K562 (cell line): ENCODE data around the gene DEDD2. TPM values are rescaled to one million over a fixed set of nuclear protein-coding genes. Genes with fewer than 3 reads are reported as not detected.

Experiments used
- CREB1 ChIP-seq, 2 experiments: sonication (generic) in 1 of 2; formaldehyde crosslinking in 1 of 2; IDR thresholded peaks; 2 replicates each; pipeline versions ENCODE4 v1.6.1 to v1.8.0; 2012 to 2022; ENCODE audit warnings: inconsistent platforms in 1 of 2, mild to moderate bottlenecking in 1 of 2, missing genetic modification reagents in 1 of 2, moderate library complexity in 1 of 2
- CSDE1 ChIP-seq, 2 experiments: fragments of 450-650 bp; IDR thresholded peaks; 2 replicates each; pipeline ENCODE4 v1.6.1; 2016; ENCODE audit warnings: mild to moderate bottlenecking in 1 of 2
- DDX20 ChIP-seq: fragments of 450-650 bp; IDR thresholded peaks from 2 replicates; pipeline ENCODE4 v1.6.1; 2016; ENCODE audit warnings: missing genetic modification characterization, low read depth, mild to moderate bottlenecking, missing compliant biosample characterization, moderate library complexity
- HCFC1 ChIP-seq: IDR thresholded peaks from 2 replicates; pipeline ENCODE4 v1.6.1; 2012; ENCODE audit warnings: low read depth, low read length, improper control_type of control experiment
- HNRNPLL ChIP-seq: fragments of 200-400 bp; formaldehyde crosslinking; IDR thresholded peaks from 2 replicates; pipeline ENCODE4 v1.6.1; 2017; ENCODE audit warnings: low read length, low read depth, mild to moderate bottlenecking; ENCODE audit not compliant: poor library complexity, severe bottlenecking
- NFATC3 ChIP-seq: fragments of 450-650 bp; IDR thresholded peaks from 2 replicates; pipeline ENCODE4 v1.6.1; 2017; ENCODE audit warnings: mild to moderate bottlenecking
- NR4A1 ChIP-seq, 2 experiments: fragments of 250-450 bp in 1 of 2; fragments of 450-650 bp in 1 of 2; sonication (Bioruptor Pico) in 1 of 2; IDR thresholded peaks; 2 replicates each; pipeline versions ENCODE4 v1.4.0 to v1.6.1; 2016 to 2020; ENCODE audit warnings: mild to moderate bottlenecking in 2 of 2, missing compliant biosample characterization in 1 of 2, missing genetic modification characterization in 1 of 2, moderate library complexity in 1 of 2
- RFX5 ChIP-seq: IDR thresholded peaks from 2 replicates; pipeline ENCODE4 v1.6.1; 2011; ENCODE audit warnings: low read depth, mild to moderate bottlenecking, improper control_type of control experiment, low read length
- TOE1 ChIP-seq, 2 experiments: fragments of 450-650 bp in 1 of 2; sonication (generic) in 1 of 2; formaldehyde crosslinking in 1 of 2; IDR thresholded peaks; 2 replicates each; pipeline versions ENCODE4 v1.7.1 to v1.8.0; 2016 to 2022; ENCODE audit warnings: borderline replicate concordance in 2 of 2, mild to moderate bottlenecking in 2 of 2, antibody characterized with exemption in 1 of 2, inconsistent platforms in 1 of 2, low read depth in 1 of 2, missing genetic modification reagents in 1 of 2, moderate library complexity in 1 of 2
- ZKSCAN8 ChIP-seq: fragments of 200-800 bp; sonication (Bioruptor generic); IDR thresholded peaks from 2 replicates; pipeline ENCODE4 v1.6.1; 2016; ENCODE audit warnings: missing genetic modification characterization, missing compliant biosample characterization
- ZNF165 ChIP-seq: fragments of 250-450 bp; sonication (Bioruptor Pico); IDR thresholded peaks from 2 replicates; pipeline ENCODE4 v1.4.0; 2020; ENCODE audit warnings: borderline replicate concordance
- ZNF384 ChIP-seq: IDR thresholded peaks from 2 replicates; pipeline ENCODE4 v1.6.1; 2012; ENCODE audit warnings: low read depth, low read length, improper control_type of control experiment
- ZNF507 ChIP-seq: conservative IDR thresholded peaks from 2 replicates; pipeline ENCODE4 v1.6.1; 2017; ENCODE audit warnings: missing genetic modification characterization, missing compliant biosample characterization
- ZNF609 ChIP-seq: sonication (generic); formaldehyde crosslinking; IDR thresholded peaks from 2 replicates; pipeline ENCODE4 v1.8.1; 2023; ENCODE audit warnings: missing genetic modification reagents, mild to moderate bottlenecking, borderline replicate concordance
- ZNF699 ChIP-seq: fragments of 250-450 bp; sonication (Bioruptor Pico); IDR thresholded peaks from 2 replicates; pipeline ENCODE4 v1.8.0; 2021; ENCODE audit warnings: mild to moderate bottlenecking, moderate library complexity; ENCODE audit not compliant: insufficient replicate concordance
- ZNF717 ChIP-seq: fragments of 250-450 bp; sonication (Bioruptor Pico); IDR thresholded peaks from 2 replicates; pipeline ENCODE4 v1.5.0; 2021
- ZNF740 ChIP-seq, 3 experiments: fragments of 200-800 bp in 1 of 3; sonication (Bioruptor generic) in 1 of 3; sonication (generic) in 1 of 3; formaldehyde crosslinking in 1 of 3; IDR thresholded peaks; 2 replicates each; pipeline versions ENCODE4 v1.6.1 to v1.8.0; 2016 to 2022; ENCODE audit warnings: mild to moderate bottlenecking in 2 of 3, missing compliant biosample characterization in 2 of 3, missing genetic modification characterization in 2 of 3, missing genetic modification reagents in 1 of 3
- polyA plus RNA-seq, 8 experiments: library from polyadenylated mRNA; depleted of rRNA in 4 of 8; stranded (reverse) in 5 of 8; unstranded in 3 of 8; fragments of >200 nt; fragmentation: Nextera tagmentation in 2 of 8; fragmentation: Illumina TruSeq in 1 of 8; extraction: Ambion mirVana in 2 of 8; extraction: Trizol in 1 of 8; gene quantifications; 2 replicates each; pipeline versions ENCODE4 v1.2.1 to v1.2.3, GENCODE V29; 2011 to 2014; ENCODE audit warnings: inconsistent platforms in 1 of 8, missing spikeins in 1 of 8
- total RNA-seq, 7 experiments: library from RNA; depleted of rRNA in 6 of 7; stranded (reverse); fragments of >200 nt in 6 of 7; fragmentation: Illumina TruSeq in 2 of 7; extraction: Trizol in 2 of 7; gene quantifications; 2 replicates each; pipeline versions ENCODE4 v1.2.1 to v1.2.3, GENCODE V29; 2011 to 2021; ENCODE audit warnings: low replicate concordance in 1 of 7
- TF ChIP-seq, protein P1 (sequence below): fragments of 450-650 bp; formaldehyde crosslinking; IDR thresholded peaks from 2 replicates; pipeline ENCODE4 v1.4.0; 2022; ENCODE audit warnings: missing genetic modification characterization
- TF ChIP-seq, protein P2 (sequence below): fragments of 450-650 bp; formaldehyde crosslinking; IDR thresholded peaks from 2 replicates; pipeline ENCODE4 v1.4.0; 2022; ENCODE audit warnings: missing genetic modification characterization

Gene DEDD2
- total and polyA plus RNA-seq, 9 of the 15 experiments (the other 6 are each of a cell fraction or from before 2014, with no cell fraction given): 4.3 to 43.0 (median 29.2) TPM

DNA sequence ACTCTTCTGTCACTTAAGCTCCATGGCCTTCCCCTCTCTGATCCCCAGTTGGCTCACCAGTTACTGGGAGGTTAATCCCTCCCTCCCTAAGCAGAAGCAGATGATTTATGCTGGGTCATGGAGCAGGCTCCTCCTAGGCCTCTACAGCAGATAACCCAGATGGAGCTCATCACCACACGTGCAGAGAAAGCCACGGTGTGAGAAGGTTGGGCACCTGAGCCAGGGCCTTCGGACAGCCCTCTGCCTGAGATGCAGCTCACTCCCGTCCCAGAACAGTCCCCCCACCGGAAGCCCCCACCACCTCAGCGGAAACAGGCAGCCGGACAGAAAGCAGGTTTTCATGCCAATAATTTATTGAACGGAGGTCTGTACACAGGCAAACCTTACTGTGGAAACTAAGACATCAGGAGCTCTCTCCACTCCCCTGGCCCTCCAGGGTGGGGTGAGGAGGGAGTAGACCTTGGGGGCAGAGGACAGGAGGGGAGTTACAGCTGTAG is 12.4 kb upstream of the DEDD2 start (continued):
- no peak for TF ChIP-seq DDX20 (tag)
- no peak for TF ChIP-seq CREB1 (IDR thresholded peaks at IDR 0.05)
- no peak for TF ChIP-seq CREB1 (CRISPR knock-in tag; IDR thresholded peaks at IDR 0.05)
- no peak for TF ChIP-seq HNRNPLL
- no peak for TF ChIP-seq ZNF384
- TF ChIP-seq ZNF699 (CRISPR knock-in tag): no peak
- TF ChIP-seq CSDE1 (IDR thresholded peaks at IDR 0.05): no peak
- TF ChIP-seq TOE1 (IDR thresholded peaks at IDR 0.05; ENCODE audit: borderline replicate concordance): no peak
- TF ChIP-seq TOE1 (CRISPR knock-in tag; IDR thresholded peaks at IDR 0.05; ENCODE audit: borderline replicate concordance, low read depth): no peak
- TF ChIP-seq ZNF717 (CRISPR knock-in tag): no peak
- TF ChIP-seq NR4A1 (CRISPR knock-in tag; IDR thresholded peaks at IDR 0.05): no peak
- no peak for TF ChIP-seq NR4A1 (tag; IDR thresholded peaks at IDR 0.05)
- TF ChIP-seq, protein P1, sequence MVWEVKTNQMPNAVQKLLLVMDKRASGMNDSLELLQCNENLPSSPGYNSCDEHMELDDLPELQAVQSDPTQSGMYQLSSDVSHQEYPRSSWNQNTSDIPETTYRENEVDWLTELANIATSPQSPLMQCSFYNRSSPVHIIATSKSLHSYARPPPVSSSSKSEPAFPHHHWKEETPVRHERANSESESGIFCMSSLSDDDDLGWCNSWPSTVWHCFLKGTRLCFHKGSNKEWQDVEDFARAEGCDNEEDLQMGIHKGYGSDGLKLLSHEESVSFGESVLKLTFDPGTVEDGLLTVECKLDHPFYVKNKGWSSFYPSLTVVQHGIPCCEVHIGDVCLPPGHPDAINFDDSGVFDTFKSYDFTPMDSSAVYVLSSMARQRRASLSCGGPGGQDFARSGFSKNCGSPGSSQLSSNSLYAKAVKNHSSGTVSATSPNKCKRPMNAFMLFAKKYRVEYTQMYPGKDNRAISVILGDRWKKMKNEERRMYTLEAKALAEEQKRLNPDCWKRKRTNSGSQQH (CRISPR knock-in tag): no peak
- no peak for TF ChIP-seq ZNF507
- no peak for TF ChIP-seq ZNF740 (CRISPR knock-in tag; IDR thresholded peaks at IDR 0.05)
- TF ChIP-seq ZNF740 (tag; IDR thresholded peaks at IDR 0.05): no peak
- no peak for TF ChIP-seq ZNF609
- no peak for TF ChIP-seq NFATC3
- no peak for TF ChIP-seq HCFC1
- TF ChIP-seq, protein P2, sequence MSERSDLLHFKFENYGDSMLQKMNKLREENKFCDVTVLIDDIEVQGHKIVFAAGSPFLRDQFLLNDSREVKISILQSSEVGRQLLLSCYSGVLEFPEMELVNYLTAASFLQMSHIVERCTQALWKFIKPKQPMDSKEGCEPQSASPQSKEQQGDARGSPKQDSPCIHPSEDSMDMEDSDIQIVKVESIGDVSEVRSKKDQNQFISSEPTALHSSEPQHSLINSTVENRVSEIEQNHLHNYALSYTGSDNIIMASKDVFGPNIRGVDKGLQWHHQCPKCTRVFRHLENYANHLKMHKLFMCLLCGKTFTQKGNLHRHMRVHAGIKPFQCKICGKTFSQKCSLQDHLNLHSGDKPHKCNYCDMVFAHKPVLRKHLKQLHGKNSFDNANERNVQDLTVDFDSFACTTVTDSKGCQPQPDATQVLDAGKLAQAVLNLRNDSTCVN (CRISPR knock-in tag): no peak
- TF ChIP-seq ZNF165 (CRISPR knock-in tag): no peak
- no peak for TF ChIP-seq ZKSCAN8 (CRISPR knock-in tag)
- peak; percentile 59; the same call in 1 of the 2 replicates for TF ChIP-seq RFX5
